HuH-7 (cell line): ENCODE data around the gene PMP22.

Experiments used
- DNase-seq: peaks from one replicate; pipeline ENCODE4 v3.0.0; 2011; ENCODE audit warnings: low spot score

Gene PMP22

DNA sequence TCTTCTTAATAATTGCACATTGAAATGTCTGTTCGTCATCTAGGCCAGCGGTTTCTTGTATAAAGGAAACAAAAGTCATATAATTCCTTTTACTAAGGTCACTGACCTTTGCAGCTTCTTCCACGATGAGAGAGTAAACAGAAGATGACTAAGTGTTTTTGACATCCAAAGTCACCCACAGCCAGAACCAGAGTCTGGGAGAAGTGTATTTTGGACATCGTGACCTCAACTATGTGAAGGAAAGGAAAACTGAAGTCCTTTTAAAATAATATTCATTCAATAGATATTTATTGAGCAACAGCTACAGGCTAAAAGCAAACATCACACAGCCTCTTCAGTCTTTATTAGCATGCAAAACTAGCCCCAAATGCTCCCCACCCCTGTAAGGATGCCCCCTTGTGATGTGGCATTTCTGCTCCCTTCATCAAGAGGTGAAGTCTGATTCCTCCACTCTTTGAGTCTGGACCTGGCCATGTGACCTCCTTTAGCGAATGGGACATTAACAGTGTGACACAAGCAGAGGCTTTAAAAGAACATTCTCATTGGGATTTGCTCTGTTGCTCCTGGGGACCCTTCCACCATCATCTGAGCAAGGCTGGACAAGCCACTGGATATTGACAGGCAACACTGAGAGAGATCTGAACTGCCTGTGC lies 8.1 kb upstream of the PMP22 start:
- DNase-seq, result no peak

DNA sequence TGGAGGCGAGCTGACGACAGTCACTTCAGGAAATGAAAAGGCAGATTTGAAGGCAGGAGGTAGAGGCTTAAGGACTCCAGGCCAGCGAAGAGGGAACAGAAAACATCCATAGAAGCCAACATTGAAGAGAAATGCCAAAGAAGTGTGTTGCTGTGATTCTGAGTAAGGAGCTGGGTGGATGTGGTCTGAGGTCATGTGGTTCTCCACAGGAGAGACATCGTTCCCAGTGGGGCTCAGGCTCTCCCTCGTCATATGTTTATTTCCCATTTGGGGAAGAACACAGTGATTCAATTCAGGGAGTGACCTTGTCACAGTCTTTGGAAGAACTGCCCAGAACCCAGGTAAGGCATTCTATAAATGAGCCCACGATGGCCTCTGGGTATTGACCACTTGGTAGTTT lies 6.6 kb upstream of the PMP22 start:
- DNase-seq, result no peak

DNA sequence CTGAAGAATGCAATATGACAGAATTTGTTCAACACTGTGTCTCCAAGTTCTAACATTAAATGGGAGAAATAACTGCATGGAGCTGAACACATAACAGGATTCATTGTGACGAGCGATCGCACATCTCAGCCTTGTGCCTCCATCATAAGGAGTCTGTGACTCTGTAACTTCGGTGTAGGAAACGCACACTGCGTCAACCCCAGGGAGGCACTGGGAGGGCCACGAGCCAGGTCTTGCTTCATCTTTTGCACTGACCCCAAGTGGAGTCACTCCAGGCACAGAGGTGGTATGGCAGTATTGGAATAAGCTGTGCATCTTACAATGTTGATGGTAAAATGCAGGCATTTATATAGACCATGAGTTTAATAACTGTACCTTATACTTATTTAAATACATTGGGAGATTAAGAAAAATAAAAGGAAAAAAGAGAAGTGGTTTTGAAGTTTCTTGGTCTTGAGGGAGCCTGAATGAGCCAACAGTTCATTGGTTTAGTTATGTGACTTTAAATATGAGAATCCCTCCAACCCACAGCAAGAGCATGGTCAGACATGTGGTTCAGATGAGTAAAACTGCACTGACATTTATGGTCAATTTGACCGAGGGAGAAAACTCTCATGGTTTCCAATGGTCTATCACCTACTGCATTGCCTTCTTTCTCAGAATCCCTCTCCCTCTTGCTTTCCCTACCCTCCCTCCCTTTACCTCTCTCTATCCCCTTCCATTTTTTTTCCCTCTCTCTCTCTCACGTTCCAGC lies 5.7 kb upstream of the PMP22 start:
- DNase-seq, result no peak

GRCh38 chr17:15269780-15270089 lies 4.6 kb upstream of the PMP22 start:
- no peak for DNase-seq

GRCh38 chr17:15269087-15269779 lies 4.1 kb upstream of the PMP22 start:
- no peak for DNase-seq

- no peak for DNase-seq
Observed at GRCh38 chr17:15268461-15268860, 3.3 kb upstream of the PMP22 start.

- no peak for DNase-seq
Observed at GRCh38 chr17:15267996-15268395, 2.9 kb upstream of the PMP22 start.

DNA sequence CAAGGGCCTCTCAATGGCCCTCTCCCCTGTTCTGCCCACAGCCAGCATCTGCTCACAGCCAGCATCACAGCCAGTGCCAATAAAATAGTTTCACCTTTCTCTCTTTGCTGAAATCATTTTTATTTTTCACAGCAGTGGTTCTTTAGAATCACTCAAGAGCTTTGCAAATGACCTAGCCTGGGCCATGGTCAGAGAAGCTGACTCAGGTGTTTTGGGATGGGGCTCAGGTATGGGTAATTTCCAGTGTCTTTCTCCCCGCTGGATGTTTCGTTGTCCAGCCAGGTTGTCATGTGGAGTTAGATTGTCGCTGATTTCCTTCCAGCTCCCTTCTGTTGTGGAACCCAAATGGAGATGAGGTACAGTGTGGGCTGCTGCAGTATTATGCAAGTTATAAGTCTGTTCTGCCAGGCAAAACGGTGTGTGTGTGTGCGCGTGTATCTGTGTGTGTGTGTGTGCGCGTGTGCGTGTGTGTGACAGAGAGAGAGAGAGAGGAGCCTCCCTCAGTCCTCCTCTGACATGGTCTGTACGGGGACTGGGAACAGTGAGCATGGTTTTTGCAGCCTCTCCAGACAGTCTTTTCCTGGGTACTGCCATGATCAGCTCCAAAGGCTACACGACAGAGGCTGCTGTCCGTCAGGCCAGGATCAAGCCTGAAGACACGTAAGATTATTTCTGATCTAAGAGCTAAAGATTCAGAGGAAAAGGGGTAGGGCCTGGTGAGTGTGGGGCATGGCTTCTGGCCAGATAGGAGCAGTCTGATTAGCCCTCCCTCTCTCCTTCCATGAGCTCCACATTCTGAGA lies 1.4 kb upstream of the PMP22 start:
- no peak for DNase-seq

- DNase-seq, result no peak
Observed at GRCh38 chr17:15264542-15264941, 584 bp downstream of the PMP22 start.

DNA sequence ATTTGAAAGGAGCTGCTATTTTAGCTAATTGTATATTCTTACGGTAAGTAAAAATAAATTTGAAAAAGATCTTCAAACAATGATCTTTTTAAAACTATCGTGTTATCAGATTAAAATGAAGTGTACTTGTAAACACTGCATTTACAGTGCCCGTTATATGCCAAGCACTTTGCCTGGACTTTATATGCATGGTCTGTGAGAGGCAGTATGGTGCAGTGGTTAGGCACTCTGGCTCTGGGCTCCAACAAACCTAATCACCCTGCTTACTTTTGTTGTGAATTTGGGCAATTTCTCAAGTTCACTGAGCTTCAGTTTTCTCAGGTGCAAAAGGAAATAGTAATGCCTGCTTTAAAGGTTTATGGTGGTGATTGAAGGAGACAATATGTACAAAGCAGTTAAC lies 1.4 kb downstream of the PMP22 start:
- DNase-seq, result no peak

DNA sequence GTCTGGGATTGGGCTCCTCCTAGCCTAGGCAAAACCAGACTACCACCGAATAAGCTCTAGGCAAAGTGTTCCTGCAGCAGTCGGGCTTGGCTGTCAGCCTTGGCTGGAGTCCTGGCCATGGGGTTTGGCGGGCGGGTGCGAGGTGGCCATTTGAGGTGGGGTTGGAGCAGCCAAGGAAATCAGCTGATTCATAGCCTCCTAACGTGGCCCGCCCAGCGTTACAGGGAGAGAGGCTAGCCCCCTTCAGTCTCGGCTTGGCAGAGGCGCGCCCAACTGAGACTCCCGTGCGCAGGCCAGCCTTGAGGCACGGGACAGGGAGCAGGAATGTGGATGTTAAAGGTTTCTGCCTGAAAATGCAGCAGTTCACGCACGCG lies 1.9 kb downstream of the PMP22 start:
- DNase-seq, result peak; percentile 28

GRCh38 chr17:15262291-15263205 lies 2.6 kb downstream of the PMP22 start:
- DNase-seq, result peak; percentile 76

GRCh38 chr17:15261802-15262290 lies 3.3 kb downstream of the PMP22 start:
- DNase-seq, result peak; percentile 29

DNA sequence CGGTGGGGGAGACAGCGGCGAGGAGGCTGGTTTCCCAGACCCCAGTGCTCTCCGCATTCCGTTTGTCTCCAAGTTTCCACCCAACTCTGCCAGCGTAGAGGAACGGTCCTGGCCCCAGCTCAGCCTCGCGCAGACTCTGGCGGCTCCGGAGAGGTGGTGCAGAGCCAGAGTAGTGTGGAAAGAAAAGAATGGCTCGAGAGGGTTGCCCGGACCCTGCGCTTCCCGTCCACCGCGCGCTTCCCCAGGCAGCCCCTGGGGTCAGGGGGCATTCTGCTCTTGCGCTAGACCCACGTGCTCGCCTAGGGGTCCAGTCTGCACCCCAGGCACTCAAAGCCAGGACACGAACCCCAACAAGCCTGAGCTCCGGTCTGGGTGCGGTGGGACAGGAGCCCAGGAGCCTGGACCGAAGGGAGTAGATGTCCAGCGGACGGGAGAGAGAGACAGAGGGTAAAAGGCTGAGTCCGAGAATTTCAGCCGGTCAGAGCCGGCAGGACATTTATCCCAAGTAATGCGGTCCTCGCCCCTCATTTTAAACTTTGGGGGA lies 3.8 kb downstream of the PMP22 start:
- DNase-seq, result peak; percentile 72

GRCh38 chr17:15260376-15261257 lies 4.5 kb downstream of the PMP22 start:
- peak; percentile 80 for DNase-seq

DNA sequence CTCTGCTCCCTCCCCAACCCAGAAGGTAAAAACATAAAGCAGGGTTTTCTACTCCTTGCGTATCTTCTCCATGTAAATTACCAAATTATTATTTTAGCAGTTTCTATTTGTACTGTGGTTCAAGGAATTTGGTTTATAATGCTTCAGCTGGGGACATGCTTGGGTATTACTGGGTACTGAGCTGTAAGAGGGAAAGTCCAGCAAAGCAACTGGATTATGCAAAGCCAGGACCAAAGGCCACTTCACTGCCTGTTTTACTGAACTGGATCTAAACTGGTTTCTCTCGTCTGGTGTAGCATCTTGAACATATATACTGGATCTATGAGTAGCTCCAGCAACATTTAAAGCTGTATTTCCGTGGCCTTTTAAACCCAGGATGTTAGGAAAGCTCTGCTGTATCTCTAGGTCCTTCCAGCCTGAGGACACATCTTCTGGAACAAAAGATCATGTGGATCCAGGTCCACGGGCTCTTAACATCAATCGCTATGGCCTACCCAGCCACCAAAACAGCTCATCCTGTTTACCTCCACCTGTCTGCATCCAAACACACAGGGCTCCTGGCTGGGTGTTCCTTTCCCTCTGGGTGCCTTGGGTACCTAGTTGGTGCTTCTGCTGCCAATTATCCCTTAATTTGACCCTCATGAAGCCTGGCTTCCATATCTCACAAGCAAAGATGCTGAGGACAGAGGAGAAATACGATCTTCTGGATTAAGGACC lies 7.2 kb downstream of the PMP22 start:
- DNase-seq, result no peak

GRCh38 chr17:15257258-15257788 lies 7.8 kb downstream of the PMP22 start:
- DNase-seq, result peak; percentile 79

GRCh38 chr17:15256689-15257088 lies 8.4 kb downstream of the PMP22 start:
- DNase-seq, result no peak
